HEK293 (cell line): ENCODE results near the gene R3HDM4.
"Not testable (repeated sequence)": the region's sequence is repeated elsewhere in the genome, so short reads cannot be mapped to it uniquely, and the experiment has no call there.

ENCODE experiments used
- CTCF ChIA-PET: fragments of 350-600 bp; formaldehyde crosslinking; extraction: SDS; loops from one replicate; lab custom pipeline; 2021; ENCODE audit warnings: antibody characterized with exemption; lab: Yijun Ruan, JAX
- POLR2A ChIA-PET: fragments of 300-600 bp; formaldehyde crosslinking; extraction: SDS; loops from one replicate; lab custom pipeline; 2020; ENCODE audit warnings: antibody characterized with exemption, inconsistent platforms; lab: Yijun Ruan, JAX
- H3K27ac ChIP-seq: fragments of 200-500 bp; sonication (Bioruptor generic); 2 replicates; pipeline ENCODE4 v1.5.1; 2014; ENCODE audit warnings: low read depth, low read length, control low read depth, inconsistent platforms; ENCODE audit errors: extremely low read depth
- H3K36me3 ChIP-seq, 2 experiments: fragments of 200-500 bp in 1 of 2; sonication (Bioruptor generic) in 1 of 2; 1 replicate in 1 of 2; 2 replicates in 1 of 2; pipeline ENCODE4 v1.5.1; 2014 to 2017; ENCODE audit warnings: inconsistent platforms in 2 of 2, low read length in 2 of 2; ENCODE audit not compliant: control insufficient read depth in 2 of 2, insufficient read depth in 1 of 2
- H3K4me1 ChIP-seq: fragments of 200-500 bp; sonication (Bioruptor generic); 2 replicates; pipeline ENCODE4 v1.5.1; 2014; ENCODE audit warnings: mild to moderate bottlenecking, low read length, inconsistent platforms; ENCODE audit not compliant: control insufficient read depth, insufficient read depth
- H3K4me3 ChIP-seq: 2 replicates; pipeline ENCODE4 v1.5.1; 2011; ENCODE audit warnings: low read depth, mild to moderate bottlenecking, control low read depth, low read length, moderate library complexity
- H3K9me3 ChIP-seq: fragments of 200-500 bp; sonication (Bioruptor generic); 2 replicates; pipeline ENCODE4 v1.5.1; 2014; ENCODE audit warnings: low read depth, low read length, inconsistent platforms; ENCODE audit not compliant: control insufficient read depth, insufficient read depth
- GLIS1 ChIP-seq: fragments of 450-650 bp; formaldehyde crosslinking; IDR thresholded peaks from 2 replicates; pipeline ENCODE4 v1.5.1; 2016; ENCODE audit warnings: missing biosample characterization, missing genetic modification characterization
- KLF1 ChIP-seq: fragments of 450-650 bp; formaldehyde crosslinking; IDR thresholded peaks from 2 replicates; pipeline ENCODE4 v1.5.1; 2016; ENCODE audit warnings: missing biosample characterization, missing genetic modification characterization
- KLF10 ChIP-seq: fragments of 450-650 bp; IDR thresholded peaks from 2 replicates; pipeline ENCODE4 v1.5.1; 2018; ENCODE audit warnings: missing biosample characterization, mild to moderate bottlenecking, missing genetic modification characterization
- KLF16 ChIP-seq: fragments of 450-650 bp; formaldehyde crosslinking; IDR thresholded peaks from 2 replicates; pipeline ENCODE4 v1.5.1; 2017; ENCODE audit warnings: missing biosample characterization, missing genetic modification characterization
- KLF8 ChIP-seq: fragments of 450-650 bp; formaldehyde crosslinking; IDR thresholded peaks from 2 replicates; pipeline ENCODE4 v1.5.1; 2016; ENCODE audit warnings: missing biosample characterization, missing genetic modification characterization
- KLF9 ChIP-seq: fragments of 450-650 bp; formaldehyde crosslinking; IDR thresholded peaks from 2 replicates; pipeline ENCODE4 v1.5.1; 2016; ENCODE audit warnings: missing biosample characterization, missing genetic modification characterization, low read depth
- MEIS1 ChIP-seq: sonication (generic); formaldehyde crosslinking; IDR thresholded peaks from 2 replicates; pipeline ENCODE4 v1.8.1; 2022; ENCODE audit warnings: missing genetic modification reagents, mild to moderate bottlenecking, borderline replicate concordance
- SALL2 ChIP-seq: fragments of 450-650 bp; formaldehyde crosslinking; IDR thresholded peaks from 2 replicates; pipeline ENCODE4 v1.5.0; 2017; ENCODE audit warnings: missing biosample characterization, mild to moderate bottlenecking, missing genetic modification characterization, borderline replicate concordance
- ZNF10 ChIP-seq: fragments of 450-650 bp; formaldehyde crosslinking; IDR thresholded peaks from 2 replicates; pipeline ENCODE4 v1.5.1; 2017; ENCODE audit warnings: missing biosample characterization, missing genetic modification characterization
- ZNF133 ChIP-seq: fragments of 450-650 bp; formaldehyde crosslinking; IDR thresholded peaks from 2 replicates; pipeline ENCODE4 v1.5.1; 2016; ENCODE audit warnings: missing biosample characterization, missing genetic modification characterization
- ZNF211 ChIP-seq: fragments of 450-650 bp; formaldehyde crosslinking; IDR thresholded peaks from 2 replicates; pipeline ENCODE4 v1.5.1; 2016; ENCODE audit warnings: low read depth, missing biosample characterization, missing genetic modification characterization
- ZNF350 ChIP-seq: fragments of 450-650 bp; formaldehyde crosslinking; IDR thresholded peaks from 2 replicates; pipeline ENCODE4 v1.5.0; 2017; ENCODE audit warnings: missing biosample characterization, mild to moderate bottlenecking, missing genetic modification characterization
- ZNF510 ChIP-seq: fragments of 450-650 bp; formaldehyde crosslinking; IDR thresholded peaks from 2 replicates; pipeline ENCODE4 v1.5.1; 2018; ENCODE audit warnings: mild to moderate bottlenecking, missing genetic modification characterization, missing biosample characterization; ENCODE audit not compliant: insufficient replicate concordance
- ZNF626 ChIP-seq: fragments of 450-650 bp; sonication (Bioruptor Pico); formaldehyde crosslinking; IDR thresholded peaks from 2 replicates; pipeline ENCODE4 v1.5.1; 2018; ENCODE audit warnings: missing biosample characterization, missing genetic modification characterization, inconsistent platforms
- ZNF660 ChIP-seq: fragments of 450-650 bp; IDR thresholded peaks from 2 replicates; pipeline ENCODE4 v1.5.1; 2018; ENCODE audit warnings: missing biosample characterization, mild to moderate bottlenecking, missing genetic modification characterization
- ZNF776 ChIP-seq: fragments of 450-650 bp; formaldehyde crosslinking; IDR thresholded peaks from 2 replicates; pipeline ENCODE4 v1.5.0; 2017; ENCODE audit warnings: missing biosample characterization, missing genetic modification characterization, borderline replicate concordance
- ZSCAN23 ChIP-seq: fragments of 450-650 bp; formaldehyde crosslinking; IDR thresholded peaks from 2 replicates; pipeline ENCODE4 v1.5.1; 2016; ENCODE audit warnings: missing biosample characterization, missing genetic modification characterization
- ZXDB ChIP-seq: fragments of 450-650 bp; formaldehyde crosslinking; IDR thresholded peaks from 2 replicates; pipeline ENCODE4 v1.5.1; 2016; ENCODE audit warnings: missing biosample characterization, missing genetic modification characterization
- TF ChIP-seq, protein P1 (sequence below): fragments of 450-650 bp; formaldehyde crosslinking; IDR thresholded peaks from 2 replicates; pipeline ENCODE4 v1.5.1; 2016; ENCODE audit warnings: missing biosample characterization, missing genetic modification characterization, borderline replicate concordance

Gene R3HDM4

DNA sequence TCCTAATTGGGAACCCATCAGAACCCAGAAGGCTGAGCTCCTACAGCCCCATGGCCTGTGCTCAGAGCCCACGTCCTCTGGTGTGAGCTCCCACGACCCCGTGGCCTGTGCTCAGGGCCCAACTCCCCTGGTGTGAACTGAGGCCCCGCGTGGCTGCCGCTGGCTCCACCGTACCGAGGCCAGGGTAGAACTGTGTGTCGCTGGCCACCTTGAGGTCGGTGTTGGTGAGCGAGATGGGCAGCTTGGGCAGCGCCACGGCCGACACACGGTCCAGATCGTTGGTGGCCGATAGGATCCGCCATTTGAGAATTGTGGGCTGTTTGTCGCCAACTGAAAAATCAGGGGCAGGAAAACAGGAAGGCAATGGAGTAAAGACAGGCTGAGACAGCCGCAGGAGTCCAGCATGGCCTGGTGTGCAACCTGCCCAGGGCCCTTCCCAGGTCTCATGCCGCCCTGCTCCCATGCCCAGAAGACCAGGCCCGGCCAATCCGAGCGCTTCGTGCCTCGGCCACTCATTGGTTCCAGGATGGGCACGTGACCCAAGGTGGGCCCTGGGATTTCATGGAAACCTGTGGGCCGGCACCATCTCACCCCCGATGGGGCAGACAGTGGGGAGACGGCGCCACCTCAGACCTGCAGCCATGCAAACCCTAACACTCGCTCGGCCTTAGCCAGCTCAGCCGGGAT is 31.5 kb downstream of the R3HDM4 start:
- H3K4me3 ChIP-seq: no peak overlapping the region
- no peaks in the 10 kb centered on the region for H3K4me1 ChIP-seq
- POLR2A ChIA-PET: interaction anchor here (1.6 kb wide), 1 partner anchor 14 kb away, joined by 4 read pairs; no protein-coding TSS in a partner anchor
- CTCF ChIA-PET: interaction anchor here (0.6 to 1.1 kb wide), 3 partner anchors 41 to 216 kb away, joined by 3 to 4 read pairs (median 3); no protein-coding TSS in a partner anchor
- peaks cover 0 to 67% of the 10 kb centered on the region in 2 experiments; a peak in 2 of 3 replicates for H3K36me3 ChIP-seq
- H3K27ac ChIP-seq: no peak overlapping the region
- H3K9me3 ChIP-seq: no peaks in the 10 kb centered on the region
- TF ChIP-seq ZNF211 (tag by site-specific recombination) (no peak), KLF16 (tag by site-specific recombination) (no peak), ZXDB (tag by site-specific recombination) (no peak), SALL2 (tag by site-specific recombination) (no peak), ZNF510 (no peak), ZNF350 (tag by site-specific recombination) (no peak), ZNF660 (tag by site-specific recombination) (no peak)
- TF ChIP-seq, all 188 proteins: peak for 0

DNA sequence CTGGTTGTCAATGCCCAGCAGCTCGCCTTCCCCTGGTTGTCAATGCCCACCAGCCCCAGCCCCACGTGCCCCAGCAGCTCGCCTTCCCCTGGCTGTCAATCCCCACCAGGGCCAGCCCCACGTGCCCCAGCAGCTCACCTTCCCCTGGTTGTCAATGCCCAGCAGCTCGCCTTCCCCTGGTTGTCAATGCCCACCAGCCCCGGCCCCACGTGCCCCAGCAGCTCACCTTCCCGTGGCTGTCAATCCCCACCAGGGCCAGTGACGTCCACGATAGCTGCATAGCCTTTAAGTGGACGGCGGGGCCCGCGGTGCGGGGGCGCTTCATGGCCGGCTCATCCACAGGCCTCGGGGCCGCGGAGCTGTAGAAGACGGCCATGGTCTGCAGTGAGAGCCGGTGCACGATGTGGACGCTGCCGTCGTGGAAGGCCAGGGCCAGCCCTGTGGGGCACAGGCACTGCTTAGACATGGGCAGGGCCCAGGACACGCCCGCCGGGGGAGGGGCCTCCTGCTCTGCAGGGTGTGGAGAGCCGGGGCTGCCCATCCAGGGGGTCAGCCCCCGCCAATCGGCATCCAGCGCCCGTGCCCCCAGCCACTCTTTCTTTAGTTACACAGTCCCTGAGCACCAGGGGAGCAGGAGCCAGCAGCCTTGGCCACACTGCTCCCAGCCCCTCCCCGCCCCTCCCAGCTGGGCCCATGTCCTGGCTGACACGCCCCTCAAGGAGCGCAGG is 33.1 kb downstream of the R3HDM4 start:
- CTCF ChIA-PET: no interaction called here
- TF ChIP-seq KLF8 (tag by site-specific recombination) (peak; percentile 32; the same call in 1 of the 2 replicates), ZNF133 (tag by site-specific recombination) (no peak), ZNF10 (no peak), GLIS1 (tag by site-specific recombination) (peak; percentile 49; the same call in 1 of the 2 replicates), KLF1 (tag by site-specific recombination) (peak; percentile 70), ZNF776 (tag by site-specific recombination) (no peak), ZSCAN23 (tag by site-specific recombination) (no peak), ZNF626 (tag by site-specific recombination) (no peak), KLF9 (tag by site-specific recombination) (0 out of 2 replicates have a peak, but pooled peaks have one; percentile 45), KLF10 (tag by site-specific recombination) (peak; percentile 30; the same call in 1 of the 2 replicates), MEIS1 (CRISPR knock-in tag) (no peak)
- TF ChIP-seq, protein P1, sequence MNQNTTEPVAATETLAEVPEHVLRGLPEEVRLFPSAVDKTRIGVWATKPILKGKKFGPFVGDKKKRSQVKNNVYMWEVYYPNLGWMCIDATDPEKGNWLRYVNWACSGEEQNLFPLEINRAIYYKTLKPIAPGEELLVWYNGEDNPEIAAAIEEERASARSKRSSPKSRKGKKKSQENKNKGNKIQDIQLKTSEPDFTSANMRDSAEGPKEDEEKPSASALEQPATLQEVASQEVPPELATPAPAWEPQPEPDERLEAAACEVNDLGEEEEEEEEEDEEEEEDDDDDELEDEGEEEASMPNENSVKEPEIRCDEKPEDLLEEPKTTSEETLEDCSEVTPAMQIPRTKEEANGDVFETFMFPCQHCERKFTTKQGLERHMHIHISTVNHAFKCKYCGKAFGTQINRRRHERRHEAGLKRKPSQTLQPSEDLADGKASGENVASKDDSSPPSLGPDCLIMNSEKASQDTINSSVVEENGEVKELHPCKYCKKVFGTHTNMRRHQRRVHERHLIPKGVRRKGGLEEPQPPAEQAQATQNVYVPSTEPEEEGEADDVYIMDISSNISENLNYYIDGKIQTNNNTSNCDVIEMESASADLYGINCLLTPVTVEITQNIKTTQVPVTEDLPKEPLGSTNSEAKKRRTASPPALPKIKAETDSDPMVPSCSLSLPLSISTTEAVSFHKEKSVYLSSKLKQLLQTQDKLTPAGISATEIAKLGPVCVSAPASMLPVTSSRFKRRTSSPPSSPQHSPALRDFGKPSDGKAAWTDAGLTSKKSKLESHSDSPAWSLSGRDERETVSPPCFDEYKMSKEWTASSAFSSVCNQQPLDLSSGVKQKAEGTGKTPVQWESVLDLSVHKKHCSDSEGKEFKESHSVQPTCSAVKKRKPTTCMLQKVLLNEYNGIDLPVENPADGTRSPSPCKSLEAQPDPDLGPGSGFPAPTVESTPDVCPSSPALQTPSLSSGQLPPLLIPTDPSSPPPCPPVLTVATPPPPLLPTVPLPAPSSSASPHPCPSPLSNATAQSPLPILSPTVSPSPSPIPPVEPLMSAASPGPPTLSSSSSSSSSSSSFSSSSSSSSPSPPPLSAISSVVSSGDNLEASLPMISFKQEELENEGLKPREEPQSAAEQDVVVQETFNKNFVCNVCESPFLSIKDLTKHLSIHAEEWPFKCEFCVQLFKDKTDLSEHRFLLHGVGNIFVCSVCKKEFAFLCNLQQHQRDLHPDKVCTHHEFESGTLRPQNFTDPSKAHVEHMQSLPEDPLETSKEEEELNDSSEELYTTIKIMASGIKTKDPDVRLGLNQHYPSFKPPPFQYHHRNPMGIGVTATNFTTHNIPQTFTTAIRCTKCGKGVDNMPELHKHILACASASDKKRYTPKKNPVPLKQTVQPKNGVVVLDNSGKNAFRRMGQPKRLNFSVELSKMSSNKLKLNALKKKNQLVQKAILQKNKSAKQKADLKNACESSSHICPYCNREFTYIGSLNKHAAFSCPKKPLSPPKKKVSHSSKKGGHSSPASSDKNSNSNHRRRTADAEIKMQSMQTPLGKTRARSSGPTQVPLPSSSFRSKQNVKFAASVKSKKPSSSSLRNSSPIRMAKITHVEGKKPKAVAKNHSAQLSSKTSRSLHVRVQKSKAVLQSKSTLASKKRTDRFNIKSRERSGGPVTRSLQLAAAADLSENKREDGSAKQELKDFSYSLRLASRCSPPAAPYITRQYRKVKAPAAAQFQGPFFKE: no peak
- H3K27ac ChIP-seq: no peak overlapping the region
- no peaks in the 10 kb centered on the region for H3K4me1 ChIP-seq
- H3K36me3 ChIP-seq: peaks cover 0 to 65% of the 10 kb centered on the region in 2 experiments; a peak in 2 of 3 replicates
- POLR2A ChIA-PET: interaction anchor here (1.0 kb wide), 1 partner anchor 28 kb away, joined by 3 read pairs; no protein-coding TSS in a partner anchor
- H3K4me3 ChIP-seq: no peak overlapping the region
- H3K9me3 ChIP-seq: no peaks in the 10 kb centered on the region

DNA sequence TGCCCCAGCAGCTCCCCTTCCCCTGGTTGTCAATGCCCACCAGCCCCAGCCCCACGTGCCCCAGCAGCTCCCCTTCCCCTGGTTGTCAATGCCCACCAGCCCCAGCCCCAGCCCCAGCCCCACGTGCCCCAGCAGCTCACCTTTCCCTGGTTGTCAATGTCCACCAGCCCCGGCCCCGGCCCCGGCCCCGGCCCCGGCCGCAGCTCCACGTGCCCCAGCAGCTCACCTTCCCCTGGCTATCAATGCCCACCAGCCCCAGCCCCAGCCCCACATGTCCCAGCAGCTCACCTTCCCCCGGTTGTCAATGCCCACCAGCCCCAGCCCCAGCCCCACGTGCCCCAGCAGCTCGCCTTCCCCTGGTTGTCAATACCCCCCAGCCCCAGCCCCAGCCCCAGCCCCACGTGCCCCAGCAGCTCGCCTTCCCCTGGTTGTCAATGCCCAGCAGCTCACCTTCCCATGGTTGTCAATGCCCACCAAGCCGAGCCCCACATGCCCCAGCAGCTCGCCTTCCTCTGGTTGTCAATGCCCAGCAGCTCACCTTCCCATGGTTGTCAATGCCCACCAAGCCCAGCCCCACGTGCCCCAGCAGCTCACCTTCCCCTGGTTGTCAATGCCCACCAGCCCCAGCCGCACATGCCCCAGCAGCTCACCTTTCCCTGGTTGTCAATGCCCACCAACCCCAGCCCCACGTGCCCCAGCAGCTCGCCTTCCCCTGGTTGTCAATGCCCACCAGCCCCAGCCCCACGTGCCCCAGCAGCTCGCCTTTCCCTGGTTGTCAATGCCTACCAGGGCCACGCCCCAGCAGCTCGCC is 34.1 kb downstream of the R3HDM4 start:
- H3K9me3 ChIP-seq, H3K4me1 ChIP-seq, H3K4me3 ChIP-seq, H3K27ac ChIP-seq: not testable (repeated sequence)
- peaks cover 0 to 62% of the 10 kb centered on the region in 2 experiments; a peak in 2 of 3 replicates for H3K36me3 ChIP-seq
- ChIA-PET CTCF (interaction anchor here (0.6 kb wide), 1 partner anchor 40 kb away, joined by 3 read pairs; no protein-coding TSS in a partner anchor), POLR2A (interaction anchor here (0.6 to 1.0 kb wide), 2 partner anchors 16 to 28 kb away, joined by 3 read pairs; no protein-coding TSS in a partner anchor)
